ENCODE measurements around the gene TSPAN11. TPM values are rescaled to one million over a fixed set of nuclear protein-coding genes. Genes with fewer than 3 reads are reported as not detected.

TSPAN11 gene
- total RNA-seq, 4 donors from 2014 or later = 0.12 to 1.4 (median 1.2) TPM

GRCh38 chr12:30910038-30910350 lies 16.6 kb upstream of the TSPAN11 start:
- TF ChIP-seq CTCF (IDR thresholded peaks at IDR 0.05) = no peak
- DNase-seq (ENCODE audit: low spot score) (no peak), ATAC-seq (ENCODE audit: low FRiP score) (no peak)

DNA sequence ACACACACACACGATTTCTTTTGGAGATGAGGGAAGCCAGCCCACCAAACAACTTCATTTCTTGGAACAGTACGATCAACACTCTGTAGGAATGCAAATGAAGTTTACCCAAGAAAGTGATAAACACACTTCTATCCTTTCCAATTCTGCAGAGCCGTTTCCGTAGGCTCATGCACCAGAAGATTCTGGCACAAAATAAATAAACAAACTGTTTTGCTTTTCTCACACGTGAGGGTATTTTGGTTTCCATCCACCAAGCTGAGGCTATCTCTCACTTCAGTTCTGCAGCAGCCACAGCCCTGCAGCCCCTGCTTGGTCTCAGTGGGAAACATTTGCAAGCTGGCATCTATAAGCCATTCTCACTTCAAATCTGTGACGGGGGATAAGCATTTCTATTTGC lies 15.3 kb upstream of the TSPAN11 start:
- DNase-seq (ENCODE audit: low spot score) (no peak), ATAC-seq (ENCODE audit: low FRiP score) (no peak)
- no peak for TF ChIP-seq CTCF (IDR thresholded peaks at IDR 0.05)

GRCh38 chr12:30913323-30913722 lies 13.2 kb upstream of the TSPAN11 start:
- TF ChIP-seq CTCF (IDR thresholded peaks at IDR 0.05) = no peak
- no peak for ATAC-seq (ENCODE audit: low FRiP score)
- no peak for DNase-seq (ENCODE audit: low spot score)

- no peak for TF ChIP-seq CTCF (IDR thresholded peaks at IDR 0.05)
- no peak for DNase-seq (ENCODE audit: low spot score)
- ATAC-seq (ENCODE audit: low FRiP score) = no peak
Measured at GRCh38 chr12:30914986-30915591, 11.5 kb upstream of the TSPAN11 start.

DNA sequence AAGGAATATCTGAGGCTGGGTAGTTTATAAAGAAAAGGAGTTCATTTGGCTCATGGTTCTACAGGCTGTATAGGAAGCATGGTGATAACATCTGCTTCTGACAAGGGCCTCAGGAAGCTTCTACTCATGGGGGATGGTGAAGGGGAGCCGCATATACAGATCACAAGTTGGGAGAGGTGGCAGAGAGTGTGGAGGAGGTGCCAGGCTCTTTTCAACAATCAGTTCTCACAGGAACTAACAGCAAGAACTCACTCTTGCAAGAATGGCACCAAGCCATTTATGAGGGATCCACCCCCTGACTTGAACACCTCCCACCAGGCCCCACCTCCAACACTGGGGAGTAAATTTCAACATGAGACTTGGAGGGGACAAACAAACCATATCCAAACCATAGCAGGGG lies 3.5 kb upstream of the TSPAN11 start:
- no peak for ATAC-seq (ENCODE audit: low FRiP score)
- no peak for TF ChIP-seq CTCF (IDR thresholded peaks at IDR 0.05)
- no peak for DNase-seq (ENCODE audit: low spot score)

DNA sequence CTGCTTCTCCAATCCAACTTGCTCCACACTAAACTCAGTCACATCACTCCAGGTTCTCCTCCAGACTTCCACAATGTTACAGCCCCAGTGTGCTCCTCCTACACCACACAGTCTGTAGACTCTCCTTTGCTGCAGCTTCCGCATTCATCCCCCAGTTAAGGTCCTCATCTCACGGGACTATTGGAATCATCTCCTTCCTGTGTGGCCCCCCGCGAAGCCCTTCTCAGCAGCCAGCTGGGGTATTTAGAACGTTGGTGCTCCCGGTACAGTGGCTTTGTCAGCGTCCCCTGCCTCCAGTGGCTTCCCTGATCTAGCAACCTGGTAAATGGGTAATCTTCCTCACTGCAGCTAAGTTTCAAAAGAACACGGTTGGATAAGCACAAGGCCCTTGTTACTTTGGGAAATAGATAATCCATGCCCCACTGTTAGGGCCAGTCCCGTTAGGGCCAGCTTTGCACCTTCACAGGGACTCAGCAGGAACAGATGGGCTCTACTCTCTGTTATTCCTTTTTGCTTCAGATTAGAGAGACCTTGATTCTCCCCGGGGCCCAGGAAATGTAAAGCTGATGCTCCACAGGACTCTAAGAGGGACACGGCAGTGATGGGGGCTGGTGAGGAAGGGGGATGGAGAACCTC lies 823 bp upstream of the TSPAN11 start:
- no peak for DNase-seq (ENCODE audit: low spot score)
- no peak for ATAC-seq (ENCODE audit: low FRiP score)
- no peak for TF ChIP-seq CTCF (IDR thresholded peaks at IDR 0.05)

- TF ChIP-seq CTCF (IDR thresholded peaks at IDR 0.05) = no peak
- ATAC-seq (ENCODE audit: low FRiP score) (no peak), DNase-seq (ENCODE audit: low spot score) (no peak)
Measured at GRCh38 chr12:30927222-30927611, 669 bp downstream of the TSPAN11 start.
